GM12874 (cell line): ENCODE measurements around the gene GTSE1.

Source experiments
- CTCF ChIP-seq: IDR thresholded peaks from 2 replicates; pipeline ENCODE4 v1.5.1; 2011; ENCODE audit warnings: low read depth, mild to moderate bottlenecking, control low read depth, low read length, moderate library complexity; ENCODE audit not compliant: insufficient read depth

GTSE1 gene

GRCh38 chr22:46377525-46378425 lies 81.1 kb downstream of the GTSE1 start:
- no peak for TF ChIP-seq CTCF

DNA sequence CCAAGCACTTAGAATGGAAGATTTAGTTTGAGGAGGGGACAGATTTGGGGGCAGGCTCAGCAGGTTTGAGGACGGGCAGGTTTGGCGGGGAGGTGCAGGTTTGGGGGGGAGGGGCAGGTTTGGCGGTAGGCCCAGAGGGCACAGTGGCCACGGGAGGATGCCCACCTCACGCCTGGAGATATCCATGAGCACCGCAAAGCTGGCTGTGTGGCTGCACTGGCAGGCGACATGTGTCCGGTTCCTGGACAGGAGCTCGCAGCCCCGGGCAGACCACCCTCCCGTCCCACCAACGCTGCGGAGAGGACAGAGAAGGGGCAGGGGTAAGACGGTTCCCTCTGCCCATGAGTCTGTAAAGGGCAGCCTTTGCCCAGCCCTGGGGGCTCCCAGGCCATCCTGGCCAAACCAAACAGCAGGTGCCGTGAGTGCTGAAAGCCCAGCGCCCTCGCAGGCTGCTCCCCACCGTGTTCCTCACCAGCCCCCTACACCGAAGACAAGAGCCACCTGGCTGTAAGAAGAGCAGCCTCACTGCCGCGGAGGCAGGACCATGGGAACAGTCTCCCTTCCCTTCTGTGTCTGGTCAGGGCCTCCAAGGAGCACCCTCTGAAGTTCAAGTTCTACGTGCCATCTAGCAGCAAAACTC lies 81.9 kb downstream of the GTSE1 start:
- no peak for TF ChIP-seq CTCF

DNA sequence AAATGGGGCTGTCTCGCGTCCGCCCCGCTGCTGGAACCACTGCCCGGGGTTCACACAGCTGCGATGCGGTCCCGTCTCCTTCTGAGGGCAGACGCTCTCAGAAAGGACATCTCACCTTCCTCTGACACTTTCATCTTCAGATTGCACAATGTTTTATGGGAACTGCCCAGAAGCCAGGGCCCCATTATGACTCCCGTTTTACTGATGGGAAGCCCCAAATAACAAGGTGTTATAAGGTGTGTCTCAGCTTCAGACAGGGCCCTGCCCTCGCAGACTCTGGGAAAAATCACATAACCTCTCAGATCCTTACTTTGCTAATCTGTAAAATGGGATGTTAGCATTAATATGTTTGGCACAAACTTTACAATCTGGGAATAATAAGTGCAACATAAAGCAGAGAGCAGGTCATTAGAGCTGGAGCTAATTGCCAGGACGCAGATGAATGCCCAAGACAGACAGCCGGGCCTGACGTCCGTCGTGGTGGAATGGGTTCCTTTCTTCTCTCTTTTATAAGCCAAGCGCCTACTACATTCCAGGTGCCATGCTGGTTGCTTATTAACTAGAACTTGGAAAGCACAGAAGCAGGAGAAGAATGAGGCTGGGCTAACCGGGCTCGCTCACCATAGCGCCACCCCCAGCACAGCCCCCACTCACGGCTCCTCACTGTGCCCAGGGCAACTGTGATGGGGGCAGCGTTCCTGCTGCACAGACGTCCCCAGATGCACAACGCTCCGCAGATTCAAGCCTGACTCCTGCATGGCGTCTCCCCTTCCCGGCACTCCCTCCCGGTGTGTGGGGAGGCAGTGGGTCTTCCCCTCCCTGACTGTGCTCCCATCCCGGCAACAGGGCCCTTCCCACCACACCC lies 82.6 kb downstream of the GTSE1 start:
- TF ChIP-seq CTCF: no peak

DNA sequence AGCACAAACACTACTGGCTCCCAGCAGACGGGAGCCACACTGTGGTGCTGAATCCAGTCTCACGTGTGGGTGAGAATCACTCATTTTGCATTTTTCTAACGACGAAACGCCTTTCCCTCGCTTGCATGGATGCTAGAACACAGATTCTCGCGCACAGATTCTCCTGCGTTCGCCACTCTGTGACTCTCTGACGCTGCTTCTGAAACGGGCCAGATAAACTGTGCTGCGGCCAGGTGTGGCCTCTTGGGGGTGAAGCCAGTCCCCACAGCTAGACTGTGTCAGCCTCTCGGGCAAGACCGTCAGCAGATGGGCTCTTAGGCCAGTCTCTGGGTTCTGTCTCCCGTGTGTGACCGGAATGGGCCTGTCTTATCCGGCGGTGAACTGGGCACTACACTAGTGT lies 83.4 kb downstream of the GTSE1 start:
- TF ChIP-seq CTCF: no peak
